Parathyroid adenoma (tissue), 2 donors: ENCODE results near the gene MAOA.
A peak's percentile ranks its signal among the peaks of the same experiment; 100 is the strongest.

ENCODE experiments used
- H2AFZ ChIP-seq: fragments of 300-600 bp; sonication (generic); one replicate; pipeline ENCODE4 v1.7.0; 2017; ENCODE audit warnings: antibody characterized with exemption, mild to moderate bottlenecking
- H3K27ac ChIP-seq: fragments of 300-600 bp; sonication (generic); one replicate; pipeline ENCODE4 v1.7.0; 2017
- H3K27me3 ChIP-seq: fragments of 300-600 bp; sonication (generic); one replicate; pipeline ENCODE4 v1.7.0; 2017; ENCODE audit warnings: low read length; ENCODE audit not compliant: control insufficient read depth, insufficient read depth
- H3K36me3 ChIP-seq: fragments of 300-600 bp; sonication (generic); one replicate; pipeline ENCODE4 v1.7.0; 2017; ENCODE audit warnings: low read length; ENCODE audit not compliant: control insufficient read depth, insufficient read depth
- H3K4me1 ChIP-seq: fragments of 300-600 bp; sonication (generic); one replicate; pipeline ENCODE4 v1.7.0; 2017; ENCODE audit warnings: control low read depth
- H3K4me2 ChIP-seq: fragments of 300-600 bp; sonication (generic); one replicate; pipeline ENCODE4 v1.7.0; 2017; ENCODE audit warnings: low read length
- H3K4me3 ChIP-seq: fragments of 300-600 bp; sonication (generic); one replicate; pipeline ENCODE4 v1.7.0; 2017; ENCODE audit warnings: low read depth, low read length
- H3K79me2 ChIP-seq: fragments of 300-600 bp; sonication (generic); one replicate; pipeline ENCODE4 v1.7.0; 2017; ENCODE audit warnings: control low read depth
- H3K9ac ChIP-seq: fragments of 300-600 bp; sonication (generic); one replicate; pipeline ENCODE4 v1.7.0; 2017; ENCODE audit warnings: mild to moderate bottlenecking
- H3K9me3 ChIP-seq: fragments of 300-600 bp; sonication (generic); one replicate; pipeline ENCODE4 v1.7.0; 2017; ENCODE audit warnings: low read length; ENCODE audit not compliant: control insufficient read depth
- CTCF ChIP-seq: fragments of 300-600 bp; sonication (generic); IDR thresholded peaks from one replicate; pipeline ENCODE4 v1.7.0; 2017; ENCODE audit warnings: antibody characterized with exemption, mild to moderate bottlenecking
- donor health status: primary hyperparathyroidism.

Gene MAOA

GRCh38 chrX:43644124-43644701 is 11.9 kb upstream of the MAOA start:
- Histone ChIP-seq H3K79me2 (no peaks in the 10 kb centered on the region), H3K4me2 (no peak overlapping the region), H2AFZ (no peak overlapping the region), H3K27ac (no peak overlapping the region), H3K27me3 (no peaks in the 10 kb centered on the region), H3K4me1 (no peaks in the 10 kb centered on the region), H3K4me3 (no peak overlapping the region), H3K9me3 (no peaks in the 10 kb centered on the region), H3K36me3 (no peaks in the 10 kb centered on the region), H3K9ac (no peak overlapping the region)
- no peak for TF ChIP-seq CTCF

- H3K79me2 ChIP-seq = no peaks in the 10 kb centered on the region
- H3K4me1 ChIP-seq = no peaks in the 10 kb centered on the region
- H3K4me3 ChIP-seq = no peak overlapping the region
- no peaks in the 10 kb centered on the region for H3K9me3 ChIP-seq
- H2AFZ ChIP-seq = no peak overlapping the region
- H3K27ac ChIP-seq = no peak overlapping the region
- no peaks in the 10 kb centered on the region for H3K27me3 ChIP-seq
- H3K36me3 ChIP-seq = no peaks in the 10 kb centered on the region
- TF ChIP-seq CTCF = no peak
- no peak overlapping the region for H3K9ac ChIP-seq
- no peak overlapping the region for H3K4me2 ChIP-seq
Observed at GRCh38 chrX:43646800-43647199, 9.3 kb upstream of the MAOA start.

DNA sequence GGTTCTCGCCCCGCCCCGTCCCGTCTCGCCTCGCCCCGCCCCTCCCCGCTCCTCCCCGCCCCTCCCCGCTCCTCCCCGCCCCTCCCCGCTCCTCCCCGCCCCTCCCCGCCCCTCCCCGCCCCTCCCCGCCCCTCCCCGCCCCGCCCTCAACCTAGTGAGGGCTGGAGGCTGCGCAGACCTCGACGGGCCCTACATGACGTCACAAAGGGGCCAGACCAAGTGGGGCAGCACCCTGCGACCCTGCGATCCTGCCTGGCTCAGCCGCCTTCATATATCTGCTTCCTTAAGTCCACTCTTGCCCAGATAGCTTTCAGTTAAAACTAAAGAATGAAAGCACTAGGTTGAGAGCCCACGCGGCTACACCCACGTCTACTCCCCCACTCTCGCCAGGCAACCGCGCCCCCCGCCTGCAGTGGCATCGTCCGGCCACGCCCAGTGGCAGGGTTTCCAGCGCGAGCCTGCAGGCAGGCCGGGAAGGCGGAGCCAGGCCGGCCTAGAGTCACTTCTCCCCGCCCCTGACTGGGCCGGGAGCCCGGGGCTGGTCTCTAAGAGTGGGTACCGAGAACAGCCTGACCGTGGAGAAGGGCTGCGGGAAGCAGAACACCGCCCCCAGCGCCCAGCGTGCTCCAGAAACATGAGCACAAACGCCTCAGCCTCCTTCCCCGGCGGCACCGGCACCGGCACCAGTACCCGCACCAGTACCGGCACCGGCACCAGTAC is 1.5 kb upstream of the MAOA start:
- peak overlapping the region; percentile 84 for H3K27ac ChIP-seq
- H2AFZ ChIP-seq = peak overlapping the region; percentile 89
- H3K4me2 ChIP-seq = peak overlapping the region; percentile 82
- H3K4me3 ChIP-seq = peak overlapping the region; percentile 72
- H3K36me3 ChIP-seq = no peaks in the 10 kb centered on the region
- no peaks in the 10 kb centered on the region for H3K79me2 ChIP-seq
- no peaks in the 10 kb centered on the region for H3K4me1 ChIP-seq
- H3K27me3 ChIP-seq = no peaks in the 10 kb centered on the region
- H3K9ac ChIP-seq = peak overlapping the region; percentile 6
- H3K9me3 ChIP-seq = no peaks in the 10 kb centered on the region
- no peak for TF ChIP-seq CTCF

DNA sequence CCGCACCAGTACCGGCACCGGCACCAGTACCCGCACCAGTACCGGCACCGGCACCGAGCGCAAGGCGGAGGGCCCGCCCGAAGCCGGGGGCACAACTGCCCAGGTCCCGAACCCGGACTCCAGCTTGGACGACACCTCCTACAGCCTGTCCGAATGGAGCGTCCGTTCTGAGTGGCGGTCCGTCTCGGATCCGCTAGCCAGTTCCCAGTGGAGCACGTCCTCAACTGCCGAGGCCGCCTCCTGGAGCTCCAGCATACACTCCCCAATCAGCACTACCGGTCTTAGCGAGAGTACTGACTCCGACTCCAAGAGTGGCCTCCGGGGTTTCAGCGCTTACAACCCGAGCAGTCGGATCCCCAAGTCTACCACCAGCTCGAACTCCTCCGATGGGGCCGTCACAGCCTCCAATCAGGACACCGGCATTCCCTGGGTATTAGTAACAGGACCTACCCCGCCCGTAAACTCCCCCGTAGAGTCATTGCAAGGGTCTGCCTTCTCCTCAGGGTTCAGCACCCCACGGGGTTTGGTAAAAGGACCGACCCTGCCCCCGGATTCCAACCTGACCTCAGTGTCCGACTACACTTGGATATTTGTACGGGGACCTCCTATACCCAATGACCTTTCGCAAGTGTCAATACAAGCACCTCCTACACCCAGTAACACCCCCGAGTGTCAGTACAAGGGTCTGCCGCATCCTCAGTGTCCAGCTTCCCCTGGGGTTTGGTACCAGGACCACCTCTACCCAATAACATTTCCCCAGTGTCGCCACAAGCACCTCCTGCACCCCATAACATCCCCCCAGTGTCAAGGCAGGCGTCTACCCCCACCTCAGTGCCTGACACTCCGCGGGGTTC is 721 bp upstream of the MAOA start:
- Histone ChIP-seq H3K79me2 (no peaks in the 10 kb centered on the region), H3K36me3 (no peaks in the 10 kb centered on the region), H3K9me3 (no peaks in the 10 kb centered on the region), H3K27ac (peak overlapping the region; percentile 84), H3K4me1 (no peaks in the 10 kb centered on the region), H3K4me3 (peak overlapping the region; percentile 72), H3K4me2 (peak overlapping the region; percentile 82), H3K27me3 (no peaks in the 10 kb centered on the region), H3K9ac (peak overlapping the region; percentile 6), H2AFZ (peak overlapping the region; percentile 89)
- no peak for TF ChIP-seq CTCF
